Measurements from ENCODE around the gene AGAP1. TPM values are rescaled to one million over a fixed set of nuclear protein-coding genes. Genes with fewer than 3 reads are reported as not detected.

Gene AGAP1
- total RNA-seq, 1 experiment from 2014 or later: 25.8 TPM

GRCh38 chr2:235935773-235936172, 441.9 kb downstream of the AGAP1 start:
- no CpG with 5 or more reads among the region's 13 CpGs for WGBS (ENCODE audit: extremely low coverage, insufficient read length, low lambda C conversion rate)
- H3K4me3 Mint-ChIP-seq: no peak overlapping the region
- DNase-seq: peak; percentile 27

More at GRCh38 chr2:235935773-235936172, 441.9 kb downstream of the AGAP1 start:
- Histone ChIP-seq H3T11ph (ENCODE audit: low read length) (no peak overlapping the region), H3K56ac (ENCODE audit: insufficient read length, low read depth, low read length) (no peak overlapping the region), H3K79me2 (ENCODE audit: insufficient read depth, low read length) (no peaks in the 10 kb centered on the region), H4K91ac (ENCODE audit: insufficient read length, low read depth, low read length) (no peak overlapping the region), H4K5ac (ENCODE audit: insufficient read length, low read depth, low read length) (no peak overlapping the region), H3K18ac (ENCODE audit: insufficient read length, low read depth, low read length) (no peak overlapping the region), H3K9me3 (ENCODE audit: control insufficient read depth, low read depth, low read length) (no peaks in the 10 kb centered on the region), H3K4me1 (ENCODE audit: insufficient read depth, low read length) (no peaks in the 10 kb centered on the region), H4K8ac (replicated peaks; ENCODE audit: insufficient read length, low read depth, low read length) (no peak overlapping the region), H2BK20ac (ENCODE audit: low read depth, low read length, poor library complexity, severe bottlenecking) (no peak overlapping the region), H3K27ac (ENCODE audit: insufficient read length, low read depth, low read length) (no peak overlapping the region), H4K20me1 (ENCODE audit: control insufficient read depth, insufficient read depth, insufficient read length) (no peaks in the 10 kb centered on the region), H3K23ac (ENCODE audit: insufficient read length, low read depth, low read length) (no peak overlapping the region), H2AFZ (ENCODE audit: low read length) (no peak overlapping the region), H3K14ac (ENCODE audit: insufficient read depth, low read length) (no peak overlapping the region), H2BK120ac (ENCODE audit: low read depth, low read length, poor library complexity, severe bottlenecking) (no peak overlapping the region), H3K9ac (ENCODE audit: extremely low read depth, insufficient read length, low read length) (no peak overlapping the region), H3K4me2 (ENCODE audit: insufficient read depth, insufficient read length, low read length) (no peak overlapping the region), H3K23me2 (ENCODE audit: insufficient read length, low read depth, low read length, poor library complexity, severe bottlenecking) (no peaks in the 10 kb centered on the region), H2BK12ac (ENCODE audit: insufficient read length, low read depth, low read length) (no peak overlapping the region), H3K27me3 (ENCODE audit: insufficient read depth, low read length) (no peaks in the 10 kb centered on the region), H3K79me1 (ENCODE audit: insufficient read depth, low read depth, low read length, poor library complexity, severe bottlenecking) (no peaks in the 10 kb centered on the region), H3K4ac (ENCODE audit: low read depth, low read length) (no peak overlapping the region), H2AK5ac (ENCODE audit: insufficient read length, low read length) (no peak overlapping the region), H2BK15ac (ENCODE audit: low read depth, low read length) (no peak overlapping the region), H2BK5ac (ENCODE audit: insufficient read length, low read length) (no peak overlapping the region)
- Mint-ChIP-seq H3K27me3 (ENCODE audit: low read depth) (no peaks in the 10 kb centered on the region), H3K36me3 (ENCODE audit: insufficient read depth in 1 of 3, low read depth in 3 of 3) (peaks cover 6 to 24% (median 17%) of the 10 kb centered on the region in 3 experiments), H3K9me3 (peaks cover 4 to 5% of the 10 kb centered on the region in 2 experiments; a peak in 3 of 5 replicates), H3K4me1 (peaks cover 2 to 10% of the 10 kb centered on the region in 2 experiments), H3K27ac (no peak overlapping the region)
- no peak for TF ChIP-seq CTCF (conservative IDR thresholded peaks at IDR 0.05)

Measured in H9 (cell line).